T-helper 1 cell treated with Interleukin-12 subunit alpha and Interleukin-12 subunit beta and Interleukin-4 antibody, amounts not matched to agents 30 μg/mL and 1 μg/mL, for 36 hours (primary cell): ENCODE data around the gene ENTREP3.
A peak's percentile ranks its signal among the peaks of the same experiment; 100 is the strongest.

Experiments used
- H3K27ac Mint-ChIP-seq: one replicate; pipeline ENCODE4 v1.8.0; 2021; ENCODE audit warnings: mild to moderate bottlenecking, mixed read lengths
- H3K27me3 Mint-ChIP-seq: one replicate; pipeline ENCODE4 v1.8.0; 2021; ENCODE audit warnings: low read depth, mixed read lengths
- H3K36me3 Mint-ChIP-seq: one replicate; pipeline ENCODE4 v1.8.0; 2021; ENCODE audit warnings: low read depth, mixed read lengths
- H3K4me1 Mint-ChIP-seq: one replicate; pipeline ENCODE4 v1.8.0; 2021; ENCODE audit warnings: low read depth, mixed read lengths
- H3K4me3 Mint-ChIP-seq: one replicate; pipeline ENCODE4 v1.8.0; 2021; ENCODE audit warnings: mild to moderate bottlenecking, moderate library complexity, mixed read lengths
- H3K9me3 Mint-ChIP-seq: one replicate; pipeline ENCODE4 v1.8.0; 2021; ENCODE audit warnings: mixed read lengths

ENTREP3 gene

DNA sequence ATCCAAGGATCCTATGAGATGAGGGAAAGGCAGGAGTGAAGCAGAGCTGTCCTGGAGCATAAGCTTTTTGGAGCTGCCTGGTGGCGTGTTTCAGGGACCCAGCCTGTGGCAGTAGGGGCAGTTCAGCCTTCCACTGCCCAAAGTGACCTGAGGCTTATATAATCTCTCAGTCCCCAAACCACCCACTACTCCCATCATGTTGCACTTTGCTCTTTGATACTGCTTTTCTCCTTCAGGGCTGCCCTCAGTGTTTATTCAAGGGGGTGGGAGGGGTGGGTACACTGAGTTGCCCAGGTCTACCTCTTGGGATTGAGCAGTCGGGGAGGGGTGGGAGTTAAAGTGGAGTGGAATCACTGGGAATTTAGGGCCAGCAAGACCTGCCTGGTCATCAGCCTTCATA, 31.3 kb upstream of the ENTREP3 start:
- no peaks in the 10 kb centered on the region for H3K36me3 Mint-ChIP-seq
- no peaks in the 10 kb centered on the region for H3K9me3 Mint-ChIP-seq
- no peak overlapping the region for H3K27ac Mint-ChIP-seq
- H3K4me3 Mint-ChIP-seq: no peak overlapping the region
- H3K27me3 Mint-ChIP-seq: peaks cover 7% of the 10 kb centered on the region
- no peaks in the 10 kb centered on the region for H3K4me1 Mint-ChIP-seq

DNA sequence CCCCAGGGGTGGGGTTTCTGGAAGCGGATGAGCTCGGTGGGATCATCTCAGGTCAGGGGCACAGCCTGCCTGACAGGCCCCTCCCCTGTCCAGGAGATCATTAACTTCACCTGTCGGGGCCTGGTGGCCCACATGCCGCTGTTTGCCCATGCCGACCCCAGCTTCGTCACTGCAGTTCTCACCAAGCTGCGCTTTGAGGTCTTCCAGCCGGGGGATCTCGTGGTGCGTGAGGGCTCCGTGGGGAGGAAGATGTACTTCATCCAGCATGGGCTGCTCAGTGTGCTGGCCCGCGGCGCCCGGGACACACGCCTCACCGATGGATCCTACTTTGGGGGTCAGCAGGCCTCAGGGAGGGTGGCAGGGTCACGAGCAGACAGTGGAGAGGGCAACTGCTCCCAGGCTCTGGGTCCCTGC, 30.4 kb upstream of the ENTREP3 start:
- Mint-ChIP-seq H3K4me3 (no peak overlapping the region), H3K4me1 (no peaks in the 10 kb centered on the region), H3K36me3 (no peaks in the 10 kb centered on the region), H3K27ac (no peak overlapping the region), H3K27me3 (peaks cover 5% of the 10 kb centered on the region), H3K9me3 (no peaks in the 10 kb centered on the region)

DNA sequence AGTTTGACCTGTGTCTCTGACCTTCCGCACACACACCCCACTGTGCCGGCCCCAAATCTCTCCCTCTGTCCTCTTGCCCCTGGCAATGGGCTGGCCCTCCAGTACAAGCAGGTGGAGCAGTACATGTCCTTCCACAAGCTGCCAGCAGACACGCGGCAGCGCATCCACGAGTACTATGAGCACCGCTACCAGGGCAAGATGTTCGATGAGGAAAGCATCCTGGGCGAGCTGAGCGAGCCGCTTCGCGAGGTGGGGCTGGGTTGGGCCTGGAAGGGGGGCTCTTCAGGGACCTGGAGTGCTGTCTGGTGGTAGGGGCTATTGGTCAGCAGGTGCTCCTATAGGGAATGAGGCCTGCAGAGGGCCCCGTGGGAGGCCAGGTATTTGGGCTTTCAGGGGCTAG, 29.8 kb upstream of the ENTREP3 start:
- Mint-ChIP-seq H3K27ac (no peak overlapping the region), H3K9me3 (no peaks in the 10 kb centered on the region)

DNA sequence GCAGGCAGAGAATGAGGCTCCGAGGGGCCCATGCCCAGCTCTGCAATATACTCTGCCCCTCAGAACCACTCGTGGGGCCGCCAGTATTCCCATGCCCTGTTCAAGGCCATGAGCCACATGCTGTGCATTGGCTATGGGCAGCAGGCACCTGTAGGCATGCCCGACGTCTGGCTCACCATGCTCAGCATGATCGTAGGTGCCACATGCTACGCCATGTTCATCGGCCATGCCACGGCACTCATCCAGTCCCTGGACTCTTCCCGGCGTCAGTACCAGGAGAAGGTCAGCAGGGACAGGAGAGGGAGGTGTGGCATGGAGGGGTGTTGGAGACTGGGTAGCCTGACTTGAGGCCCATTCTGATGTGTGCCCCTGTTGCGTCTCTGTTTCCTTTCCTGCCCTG, 29.2 kb upstream of the ENTREP3 start:
- Mint-ChIP-seq H3K9me3 (no peaks in the 10 kb centered on the region), H3K36me3 (no peaks in the 10 kb centered on the region), H3K27ac (no peak overlapping the region), H3K4me1 (no peaks in the 10 kb centered on the region), H3K27me3 (peaks cover 1% of the 10 kb centered on the region), H3K4me3 (no peak overlapping the region)

More for the DNA sequence above, 29.8 kb upstream of the ENTREP3 start:
- H3K4me1 Mint-ChIP-seq: no peaks in the 10 kb centered on the region
- H3K27me3 Mint-ChIP-seq: peaks cover 2% of the 10 kb centered on the region
- no peak overlapping the region for H3K4me3 Mint-ChIP-seq
- no peaks in the 10 kb centered on the region for H3K36me3 Mint-ChIP-seq

DNA sequence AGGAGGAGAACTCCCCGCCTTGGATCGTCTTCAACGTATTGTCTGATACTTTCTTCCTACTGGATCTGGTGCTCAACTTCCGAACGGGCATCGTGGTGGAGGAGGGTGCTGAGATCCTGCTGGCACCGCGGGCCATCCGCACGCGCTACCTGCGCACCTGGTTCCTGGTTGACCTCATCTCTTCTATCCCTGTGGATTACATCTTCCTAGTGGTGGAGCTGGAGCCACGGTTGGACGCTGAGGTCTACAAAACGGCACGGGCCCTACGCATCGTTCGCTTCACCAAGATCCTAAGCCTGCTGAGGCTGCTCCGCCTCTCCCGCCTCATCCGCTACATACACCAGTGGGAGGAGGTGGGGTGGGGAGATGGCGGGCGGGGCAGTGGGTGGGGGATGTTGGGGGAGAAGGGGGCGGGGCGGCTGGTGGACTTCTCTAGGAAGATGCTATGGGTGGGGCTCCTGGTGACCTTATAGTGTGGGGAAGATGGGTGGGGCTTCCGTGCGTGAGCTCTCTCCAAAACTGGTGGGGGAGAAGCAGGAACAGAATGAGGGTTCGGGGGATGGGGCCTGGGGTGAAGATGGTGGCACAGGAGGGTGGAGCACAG, 27.3 kb upstream of the ENTREP3 start:
- Mint-ChIP-seq H3K27ac (no peak overlapping the region), H3K27me3 (peaks cover 5% of the 10 kb centered on the region), H3K36me3 (no peaks in the 10 kb centered on the region), H3K9me3 (no peaks in the 10 kb centered on the region), H3K4me1 (peaks cover 4% of the 10 kb centered on the region), H3K4me3 (no peak overlapping the region)

DNA sequence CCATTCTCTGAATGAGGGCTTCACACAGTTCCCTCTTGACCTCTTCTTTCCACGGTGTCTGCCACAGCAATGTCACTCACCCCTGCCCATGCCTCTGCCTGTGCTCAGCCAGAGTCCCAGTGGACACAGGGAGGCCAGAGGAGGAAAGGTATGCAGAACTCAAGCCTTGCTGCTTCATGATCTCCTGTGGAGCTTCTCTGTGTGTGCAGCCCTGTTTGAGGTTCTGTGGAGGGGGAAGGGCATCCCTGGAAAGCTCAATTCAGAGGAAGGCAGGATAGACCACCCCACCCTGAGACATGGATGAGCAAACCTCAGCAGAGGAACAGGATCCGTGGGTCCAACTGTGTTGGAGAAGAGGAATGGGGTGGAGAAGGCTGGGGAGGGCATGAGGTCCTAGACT, 24.0 kb upstream of the ENTREP3 start:
- Mint-ChIP-seq H3K36me3 (no peaks in the 10 kb centered on the region), H3K4me1 (peaks cover 17% of the 10 kb centered on the region), H3K4me3 (no peak overlapping the region), H3K9me3 (no peaks in the 10 kb centered on the region), H3K27ac (no peak overlapping the region), H3K27me3 (peaks cover 5% of the 10 kb centered on the region)

DNA sequence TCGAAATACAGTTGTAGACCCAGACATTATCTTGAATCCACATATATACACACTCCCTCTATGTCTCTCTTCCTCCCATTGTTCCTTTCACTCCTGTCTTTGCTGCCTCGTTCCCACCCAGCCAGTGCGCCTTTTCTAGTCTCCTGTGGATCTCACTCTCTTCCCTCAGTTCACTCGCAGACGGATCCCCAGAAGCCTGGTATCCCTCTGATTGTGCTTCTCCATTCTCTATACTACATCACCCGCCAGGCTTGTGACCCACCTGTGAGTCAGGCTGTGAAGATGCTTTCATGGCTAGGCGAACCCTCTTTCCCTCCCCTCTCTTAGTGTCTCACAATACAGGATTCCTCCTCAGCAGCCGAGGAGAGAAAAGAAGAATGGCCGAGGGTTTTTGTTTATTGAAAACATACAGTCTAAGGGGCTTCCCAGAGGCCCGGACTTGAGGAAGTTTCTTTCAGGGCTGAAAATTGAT, 23.4 kb upstream of the ENTREP3 start:
- peaks cover 19% of the 10 kb centered on the region for H3K4me1 Mint-ChIP-seq
- no peaks in the 10 kb centered on the region for H3K36me3 Mint-ChIP-seq
- no peaks in the 10 kb centered on the region for H3K9me3 Mint-ChIP-seq
- peak overlapping the region; percentile 74 for H3K4me3 Mint-ChIP-seq
- no peak overlapping the region for H3K27ac Mint-ChIP-seq
- peaks cover 5% of the 10 kb centered on the region for H3K27me3 Mint-ChIP-seq

DNA sequence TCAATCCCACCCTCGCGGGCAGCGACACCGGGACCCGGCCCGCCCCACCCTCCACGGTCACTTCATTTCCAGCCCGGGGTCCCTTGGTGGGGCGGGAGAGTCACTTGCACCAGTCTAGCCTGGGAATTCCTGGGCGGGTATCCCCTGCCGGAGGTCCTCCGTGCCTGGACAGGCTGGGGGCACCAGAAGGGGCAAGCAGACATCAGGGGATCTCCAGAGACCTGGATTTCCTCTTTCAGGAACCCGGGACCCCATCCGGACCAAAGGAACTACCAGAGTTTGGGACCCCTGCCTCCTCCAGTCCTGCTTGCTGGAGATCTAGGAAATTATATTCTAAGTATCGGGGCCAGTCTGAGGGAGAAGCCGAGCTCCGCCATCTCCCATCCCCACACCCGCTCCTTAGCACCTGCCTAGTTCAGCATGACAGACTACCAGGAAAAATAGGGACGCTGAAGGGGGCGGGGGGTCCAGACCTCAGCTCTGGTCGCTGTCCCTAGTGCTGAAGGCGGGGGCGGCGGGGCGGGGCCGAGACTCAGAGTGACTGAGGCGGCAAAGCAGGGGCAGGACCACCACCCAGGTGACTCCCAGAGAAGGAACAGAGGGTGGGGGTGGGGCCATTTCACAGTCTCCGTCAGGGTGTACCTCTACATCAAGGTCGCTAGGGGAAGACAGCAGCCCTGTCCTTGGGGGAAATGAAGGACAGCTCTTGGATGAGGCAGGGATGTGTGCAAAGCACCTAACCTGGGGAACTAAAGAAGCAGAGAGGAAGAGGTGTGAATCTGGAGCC, 22.8 kb upstream of the ENTREP3 start:
- Mint-ChIP-seq H3K27me3 (peaks cover 5% of the 10 kb centered on the region), H3K4me1 (peaks cover 22% of the 10 kb centered on the region), H3K27ac (no peak overlapping the region), H3K36me3 (no peaks in the 10 kb centered on the region), H3K4me3 (peak overlapping the region; percentile 28), H3K9me3 (no peaks in the 10 kb centered on the region)

DNA sequence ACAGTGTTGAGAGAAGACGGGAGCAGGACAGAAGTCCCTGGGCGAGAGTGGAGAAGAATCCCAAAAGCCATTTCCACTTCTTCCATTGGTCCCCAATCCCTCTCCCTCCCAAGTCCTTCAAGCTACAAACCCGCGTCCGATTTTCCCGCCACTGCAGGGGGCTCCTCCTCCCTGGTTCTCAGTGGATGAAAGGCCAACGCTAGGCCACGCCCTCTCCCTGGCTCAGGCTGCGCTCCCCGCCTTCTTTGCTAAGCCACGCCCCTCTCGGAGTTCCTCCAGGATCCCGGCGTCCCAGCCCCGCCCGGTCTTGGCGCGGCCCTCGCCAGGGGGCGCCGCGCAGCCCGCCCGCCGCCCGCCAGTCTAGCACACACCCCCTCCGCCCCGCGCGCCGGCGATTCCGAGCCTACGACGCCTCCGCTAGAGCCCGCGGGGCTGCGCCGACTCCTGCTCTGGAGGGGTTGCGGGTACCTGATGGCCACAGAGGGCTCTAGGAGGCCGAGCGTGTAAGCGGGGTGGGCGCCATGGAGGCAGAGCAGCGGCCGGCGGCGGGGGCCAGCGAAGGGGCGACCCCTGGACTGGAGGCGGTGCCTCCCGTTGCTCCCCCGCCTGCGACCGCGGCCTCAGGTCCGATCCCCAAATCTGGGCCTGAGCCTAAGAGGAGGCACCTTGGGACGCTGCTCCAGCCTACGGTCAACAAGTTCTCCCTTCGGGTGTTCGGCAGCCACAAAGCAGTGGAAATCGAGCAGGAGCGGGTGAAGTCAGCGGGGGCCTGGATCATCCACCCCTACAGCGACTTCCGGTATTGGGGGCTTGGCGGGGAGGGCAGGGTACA, 22.0 kb upstream of the ENTREP3 start, which contains the start of gene HCN3:
TSS of gene HCN3 (plus strand) at position 394 of the 832 bp plus-strand sequence. CDS start at position 522, 128 bp downstream.
- Mint-ChIP-seq H3K27me3 (peaks cover 5% of the 10 kb centered on the region), H3K36me3 (peaks cover 5% of the 10 kb centered on the region), H3K9me3 (no peaks in the 10 kb centered on the region), H3K27ac (peak within 1 kb of the TSS; percentile 26), H3K4me1 (peaks cover 28% of the 10 kb centered on the region), H3K4me3 (peak within 1 kb of the TSS; percentile 80)

DNA sequence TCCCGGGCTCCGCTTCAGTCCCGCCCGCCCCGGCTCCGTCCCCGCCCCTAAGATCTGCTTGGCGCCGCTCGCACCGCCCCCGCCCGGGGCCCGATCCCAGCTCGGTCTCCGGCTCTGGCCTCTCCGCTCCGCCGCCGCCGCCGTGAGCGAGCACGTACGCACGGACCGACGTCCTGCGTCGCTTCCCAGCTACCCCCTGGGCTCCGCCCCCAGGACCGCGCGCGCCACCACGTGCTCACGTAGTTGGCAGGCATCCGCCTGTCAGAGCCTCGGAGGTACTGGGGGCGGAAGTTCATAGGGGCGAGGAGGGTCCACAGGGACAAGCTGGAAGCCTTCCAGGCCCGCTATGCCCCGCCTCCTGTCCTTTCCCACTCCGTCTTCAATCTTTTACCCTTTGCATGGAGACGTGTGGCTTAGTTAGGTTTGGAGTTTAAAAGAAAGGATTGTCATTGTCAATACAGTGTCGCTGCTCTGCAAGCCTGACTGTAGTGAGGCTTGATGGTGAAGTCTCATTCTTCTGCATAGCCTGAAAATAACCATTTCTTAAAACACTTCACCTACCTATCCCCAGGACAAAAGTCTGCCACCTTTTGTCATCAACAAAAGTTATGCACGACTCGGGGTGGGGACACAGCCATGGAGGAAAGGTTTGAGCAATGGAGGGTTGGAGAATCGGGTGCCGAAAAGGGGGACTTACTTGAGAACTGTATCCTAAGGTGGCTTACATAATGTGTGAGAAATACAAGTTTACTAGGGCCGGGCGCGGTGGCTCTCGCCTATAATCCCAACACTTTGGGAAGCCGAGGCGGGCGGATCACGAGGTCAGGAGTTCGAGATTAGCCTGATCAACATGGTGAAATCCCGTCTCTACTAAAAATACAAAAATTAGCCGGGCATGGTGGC, 18.3 kb upstream of the ENTREP3 start, which contains the start of gene CLK2:
TSS of gene CLK2 (minus strand) at position 162 of the 903 bp plus-strand sequence. CDS start 2,527 bp downstream, outside the sequence.
- Mint-ChIP-seq H3K9me3 (no peaks in the 10 kb centered on the region), H3K27ac (peak within 1 kb of the TSS; percentile 92), H3K27me3 (no peaks in the 10 kb centered on the region), H3K36me3 (peaks cover 25% of the 10 kb centered on the region), H3K4me1 (peaks cover 38% of the 10 kb centered on the region), H3K4me3 (peak within 1 kb of the TSS; percentile 97)

DNA sequence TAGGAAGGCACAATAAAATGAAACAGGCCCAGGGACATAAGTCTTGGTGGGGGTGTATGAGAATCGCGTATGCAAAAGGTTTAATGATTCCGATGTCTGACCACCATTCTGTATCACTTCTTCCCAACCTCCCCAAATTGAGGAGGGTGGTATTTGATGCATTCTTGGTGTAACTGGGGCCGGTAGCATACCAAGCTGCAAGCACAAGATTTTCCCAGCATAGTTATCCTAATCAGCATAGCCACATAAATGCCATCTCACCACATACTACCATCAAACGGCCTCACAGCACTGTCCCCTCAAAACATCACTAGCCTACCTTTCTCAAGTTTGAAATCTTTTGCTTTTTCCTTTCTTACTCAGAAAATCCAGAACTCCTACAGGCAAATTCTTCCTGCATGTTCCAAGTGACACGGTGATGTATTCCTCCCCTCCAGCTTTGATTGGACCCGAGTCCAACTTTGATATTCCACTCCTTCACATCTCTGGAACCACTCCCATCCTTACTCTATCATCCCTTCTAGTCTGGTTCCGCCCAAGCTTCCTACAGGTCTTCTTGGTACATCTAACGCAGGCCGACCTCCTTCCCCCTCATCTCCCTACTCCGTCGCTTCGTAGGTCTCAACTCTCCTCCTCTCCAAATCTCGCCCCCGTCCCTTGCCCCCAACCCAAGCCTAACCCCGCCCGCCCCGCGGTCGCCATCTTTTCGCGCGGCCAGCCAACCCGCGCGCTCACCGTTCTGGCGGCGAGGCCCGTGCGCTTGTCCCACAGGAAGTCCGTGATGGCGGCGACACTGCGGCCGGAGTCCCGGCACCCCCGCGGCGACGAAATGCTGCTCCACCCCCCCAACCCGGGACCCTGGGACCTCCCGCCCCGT, 17.4 kb upstream of the ENTREP3 start:
- Mint-ChIP-seq H3K4me3 (peak overlapping the region; percentile 97), H3K4me1 (peaks cover 35% of the 10 kb centered on the region), H3K36me3 (peaks cover 30% of the 10 kb centered on the region), H3K27ac (peak overlapping the region; percentile 92), H3K9me3 (no peaks in the 10 kb centered on the region), H3K27me3 (no peaks in the 10 kb centered on the region)

DNA sequence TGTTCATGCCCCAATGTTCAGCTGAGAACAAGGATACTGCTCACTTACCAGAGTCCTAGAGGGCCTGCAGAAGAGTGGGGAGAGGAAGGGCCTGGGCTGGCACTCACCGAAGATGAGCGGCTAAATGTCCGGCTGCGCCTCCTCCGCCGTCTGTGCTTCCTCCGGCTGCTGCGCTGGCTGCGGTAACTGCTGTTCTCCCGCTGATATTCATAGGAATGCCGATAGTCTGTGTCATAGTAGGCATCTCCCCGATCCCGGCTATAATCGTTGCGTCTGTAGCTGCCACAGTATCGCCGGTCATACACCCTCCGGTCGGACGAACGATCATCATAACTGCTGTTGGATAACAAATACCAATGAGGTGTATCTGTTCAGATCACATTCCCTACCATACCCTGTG, 14.1 kb upstream of the ENTREP3 start:
- Mint-ChIP-seq H3K27me3 (no peaks in the 10 kb centered on the region), H3K36me3 (peaks cover 54% of the 10 kb centered on the region), H3K27ac (no peak overlapping the region), H3K4me3 (no peak overlapping the region), H3K4me1 (peaks cover 24% of the 10 kb centered on the region), H3K9me3 (no peaks in the 10 kb centered on the region)

DNA sequence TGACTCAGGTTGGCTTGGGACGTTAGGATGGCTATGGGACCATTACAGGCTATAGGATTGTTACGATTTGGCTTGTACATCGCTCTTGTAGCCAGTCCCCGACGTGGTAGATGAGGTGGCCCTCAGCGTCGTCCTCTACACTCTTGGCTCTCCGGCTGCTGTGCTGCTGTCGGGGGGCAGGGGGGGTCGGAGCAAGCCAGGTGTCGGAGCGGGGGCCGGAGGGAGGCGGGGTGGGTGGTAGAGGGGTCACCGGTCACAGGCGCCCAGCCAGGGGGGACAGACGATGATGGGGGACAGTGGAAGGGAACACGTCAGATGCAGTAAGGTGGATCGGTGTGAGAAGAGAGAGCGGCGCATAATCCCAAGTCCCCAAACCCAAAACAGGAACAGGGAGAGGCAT, 13.3 kb upstream of the ENTREP3 start:
- peaks cover 60% of the 10 kb centered on the region for H3K36me3 Mint-ChIP-seq
- H3K27ac Mint-ChIP-seq: no peak overlapping the region
- peaks cover 23% of the 10 kb centered on the region for H3K4me1 Mint-ChIP-seq
- H3K4me3 Mint-ChIP-seq: no peak overlapping the region
- H3K9me3 Mint-ChIP-seq: no peaks in the 10 kb centered on the region
- no peaks in the 10 kb centered on the region for H3K27me3 Mint-ChIP-seq
